MG63 (cell line): ENCODE data around the gene CBX2. TPM values are rescaled to one million over a fixed set of nuclear protein-coding genes. Genes with fewer than 3 reads are reported as not detected.

Experiments
- DNase-seq: peaks from one replicate; pipeline ENCODE4 v3.0.0-alpha.2; 2020
- H3K27me3 ChIP-seq: fragments of 250-450 bp; sonication (Bioruptor Pico); 2 replicates; pipeline ENCODE4 v1.5.1; 2020; ENCODE audit warnings: mild to moderate bottlenecking, moderate library complexity
- H3K36me3 ChIP-seq: fragments of 250-450 bp; sonication (Bioruptor Pico); 2 replicates; pipeline ENCODE4 v1.5.1; 2020; ENCODE audit warnings: mild to moderate bottlenecking, moderate library complexity
- H3K4me3 ChIP-seq: fragments of 250-450 bp; sonication (Bioruptor Pico); 2 replicates; pipeline ENCODE4 v1.5.1; 2020; ENCODE audit warnings: mild to moderate bottlenecking, moderate library complexity
- H3K9me3 ChIP-seq: fragments of 250-450 bp; sonication (Bioruptor Pico); 2 replicates; pipeline ENCODE4 v1.5.1; 2020; ENCODE audit warnings: mild to moderate bottlenecking, moderate library complexity
- total RNA-seq: library from RNA; depleted of rRNA; stranded (reverse); fragments of >200 nt; shearing (Covaris generic); gene quantifications from 2 replicates; pipeline ENCODE4 v1.2.3, GENCODE V29; 2014; ENCODE audit warnings: low replicate concordance; rRNA removed

The CBX2 gene
- total RNA-seq, 1 experiment from 2014 or later = 17.1 TPM

DNA sequence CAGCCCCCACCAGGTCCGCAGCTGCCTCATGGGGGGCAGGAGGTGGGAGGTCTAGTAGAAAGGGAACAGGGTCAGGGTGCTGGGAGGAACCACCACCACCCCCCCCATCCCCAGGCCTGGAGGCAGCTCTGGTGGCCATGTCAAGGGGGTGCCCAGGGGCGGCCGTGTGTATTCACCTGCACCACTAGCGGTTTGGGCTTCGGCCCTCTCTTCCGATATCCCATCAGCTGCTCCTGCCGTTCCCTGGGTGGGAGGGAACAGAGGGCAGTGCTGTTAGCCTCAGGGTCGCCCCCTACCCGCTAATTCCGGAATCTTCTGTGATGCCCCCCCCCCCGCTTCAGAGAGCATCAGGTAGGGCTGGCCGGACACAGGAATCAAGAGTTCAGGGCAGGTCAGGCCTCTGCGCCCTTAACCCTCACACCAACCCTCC is 57.5 kb downstream of the CBX2 start:
- DNase-seq = no peak
- Histone ChIP-seq H3K36me3 (peaks cover 33% of the 10 kb centered on the region), H3K4me3 (no peak overlapping the region), H3K27me3 (no peaks in the 10 kb centered on the region), H3K9me3 (no peaks in the 10 kb centered on the region)

DNA sequence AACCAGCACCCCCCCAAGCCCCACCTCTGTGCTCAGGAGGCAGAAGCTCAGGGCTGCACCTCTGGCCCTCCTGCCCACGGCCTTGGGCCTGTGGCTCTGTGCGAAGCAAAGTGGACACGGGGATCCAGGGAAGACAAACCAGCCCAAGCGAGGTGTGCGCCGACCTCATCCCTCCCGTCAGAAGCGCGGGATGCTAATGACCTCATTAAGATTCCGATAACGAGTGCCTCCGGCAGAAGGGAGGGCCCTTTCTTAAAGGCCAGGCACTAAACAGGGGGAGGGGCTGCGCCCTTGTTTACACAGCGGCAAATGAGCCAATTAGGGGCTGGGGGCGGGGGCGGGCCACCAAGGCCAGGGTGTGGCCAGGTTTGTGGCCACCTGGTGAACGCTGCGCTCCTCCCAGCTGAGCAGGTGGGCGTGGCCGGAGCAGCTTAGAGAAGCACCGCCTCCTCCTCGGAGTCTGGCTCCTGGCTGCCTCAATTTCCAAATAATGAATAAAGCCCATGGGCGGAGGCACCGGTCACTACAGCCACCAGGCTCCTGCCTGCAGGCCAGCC is 58.1 kb downstream of the CBX2 start:
- Histone ChIP-seq H3K36me3 (peaks cover 33% of the 10 kb centered on the region), H3K4me3 (no peak overlapping the region), H3K27me3 (peaks cover 5% of the 10 kb centered on the region), H3K9me3 (no peaks in the 10 kb centered on the region)
- no peak for DNase-seq

- peaks cover 10% of the 10 kb centered on the region for H3K27me3 ChIP-seq
- H3K36me3 ChIP-seq = peaks cover 33% of the 10 kb centered on the region
- no peaks in the 10 kb centered on the region for H3K9me3 ChIP-seq
- DNase-seq = no peak
- no peak overlapping the region for H3K4me3 ChIP-seq
Measured at GRCh38 chr17:79836510-79836971, 58.6 kb downstream of the CBX2 start.

DNA sequence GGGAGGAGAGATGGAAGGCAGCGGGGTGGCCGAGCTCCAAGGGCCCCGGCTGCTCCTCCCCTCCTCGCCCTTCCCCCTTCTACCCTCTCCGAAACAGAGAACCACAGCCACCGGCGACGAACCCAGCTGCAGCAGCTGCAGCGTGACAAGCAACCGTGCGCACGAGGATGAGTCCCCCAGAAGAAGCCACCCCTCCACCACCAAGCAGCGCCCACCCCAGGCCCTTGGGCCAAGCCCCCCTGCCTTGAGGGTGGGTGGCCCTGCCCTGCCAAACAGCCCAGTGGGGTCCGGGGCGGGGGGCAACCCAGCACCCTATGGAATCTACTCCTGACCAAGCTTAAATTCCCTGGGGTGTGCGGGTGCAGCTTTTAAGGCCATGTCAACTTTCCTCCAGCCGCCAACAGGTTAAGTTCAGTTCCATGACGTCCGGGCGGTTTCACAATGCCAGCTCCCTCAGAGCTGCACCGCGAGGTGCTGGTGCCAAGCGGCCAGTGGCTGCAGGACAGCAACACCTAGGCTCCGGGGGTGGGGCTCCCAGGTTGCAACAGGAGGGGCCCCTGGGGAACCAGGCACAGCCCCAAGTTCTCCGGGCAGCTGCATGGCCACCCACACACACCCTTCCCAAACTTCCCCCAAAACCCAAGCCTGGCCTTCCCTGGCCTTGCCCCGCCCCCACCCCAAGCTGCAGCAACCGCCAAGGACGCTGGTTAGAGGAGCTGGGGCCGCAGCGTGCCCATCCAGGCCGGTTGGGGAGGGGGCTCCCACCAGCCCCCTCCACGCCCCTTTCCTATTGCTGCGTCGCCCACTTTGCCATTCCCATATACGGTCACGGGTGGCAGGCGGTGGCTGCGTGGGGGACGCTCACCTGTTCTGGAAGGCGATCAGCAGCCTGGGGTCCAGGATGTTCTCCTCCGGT is 59.3 kb downstream of the CBX2 start:
- no peak for DNase-seq
- Histone ChIP-seq H3K36me3 (peaks cover 33% of the 10 kb centered on the region), H3K9me3 (no peaks in the 10 kb centered on the region)

More for the DNA sequence above, 59.3 kb downstream of the CBX2 start:
- Histone ChIP-seq H3K4me3 (peak overlapping the region; percentile 67), H3K27me3 (peaks cover 17% of the 10 kb centered on the region)

Other genes starting within 250 kb of the CBX2 start
- gene RBFOX3, start 167.1 kb upstream of the CBX2 start, total RNA-seq = not detected in 2 replicates
- gene ENPP7, start 47.2 kb upstream of the CBX2 start, total RNA-seq = not detected in 2 replicates
- 7.7 and 15.7 TPM in 2 replicates for gene CBX8, start 18.9 kb downstream of the CBX2 start, total RNA-seq
- gene CBX4, start 61.3 kb downstream of the CBX2 start, total RNA-seq = 8.8 and 26.2 TPM in 2 replicates